GM12878 (cell line): ENCODE measurements around the gene RAB35. TPM values are rescaled to one million over a fixed set of nuclear protein-coding genes. Genes with fewer than 3 reads are reported as not detected.

Experiments used
- ATAC-seq: fragments of 200-7000 bp; cut with Tn5 transposase; 3 replicates; pipeline ENCODE4 v1.9.1; 2020; ENCODE audit warnings: mild to moderate bottlenecking, moderate library complexity
- BruUV-seq: library from RNA; stranded (reverse); fragments of 400-500 nt; replicated peaks from 2 replicates; lab custom pipeline; 2021; lab: Mats Ljungman, UMichigan
- CTCF ChIA-PET: fragments of 300-600 bp; sonication (Branson Sonifier 250); formaldehyde crosslinking; extraction: SDS; loops from one replicate; lab custom pipeline; 2021; ENCODE audit warnings: inconsistent platforms; lab: Yijun Ruan, JAX
- POLR2A ChIA-PET: fragments of 350-600 bp; formaldehyde crosslinking; extraction: SDS; loops from one replicate; lab custom pipeline; 2021; ENCODE audit warnings: inconsistent platforms; lab: Charles Lee
- RAD21 ChIA-PET: fragments of 300-600 bp; sonication (Branson Sonifier 250); formaldehyde crosslinking; loops from one replicate; lab custom pipeline; 2023; ENCODE audit warnings: antibody characterized with exemption; ENCODE audit not compliant: unreplicated experiment; lab: Charles Lee
- SMC1A ChIA-PET: fragments of 300-600 bp; sonication (Branson Sonifier 250); formaldehyde crosslinking; loops from one replicate; lab custom pipeline; 2023; ENCODE audit not compliant: unreplicated experiment, uncharacterized antibody; lab: Charles Lee
- DNase-seq: peaks from one replicate; pipeline ENCODE4 v3.0.0-alpha.2; 2011; ENCODE audit warnings: low read depth, low spot score
- FAIRE-seq: peaks from 3 replicates; lab custom pipeline; 2011; peaks lifted over from hg19 to GRCh38; lab: Jason Lieb, UNC
- H2AFZ ChIP-seq: 2 replicates; pipeline ENCODE4 v1.6.0; 2011; ENCODE audit warnings: low read depth, low read length, control low read depth; ENCODE audit not compliant: control insufficient read depth
- H3K27ac ChIP-seq: 2 replicates; pipeline ENCODE4 v1.5.1; 2011; ENCODE audit warnings: control low read depth; ENCODE audit not compliant: control insufficient read depth, insufficient read depth
- H3K27me3 ChIP-seq, 2 experiments: replicated peaks in 1 of 2; 2 replicates each; pipeline versions ENCODE4 v1.6.0 to v1.6.1; 2011; ENCODE audit warnings: low read length in 1 of 2; ENCODE audit not compliant: control insufficient read depth in 2 of 2, insufficient read depth in 2 of 2
- H3K36me3 ChIP-seq, 2 experiments: 2 replicates each; pipeline ENCODE4 v1.5.1; 2011; ENCODE audit warnings: low read length in 1 of 2; ENCODE audit not compliant: control insufficient read depth in 2 of 2, insufficient read depth in 2 of 2
- H3K4me1 ChIP-seq: 2 replicates; pipeline ENCODE4 v1.6.1; 2011; ENCODE audit warnings: mild to moderate bottlenecking, low read length, moderate library complexity, mixed read lengths; ENCODE audit not compliant: control insufficient read depth, insufficient read depth
- H3K4me2 ChIP-seq: 2 replicates; pipeline ENCODE4 v1.6.0; 2011; ENCODE audit warnings: control low read depth; ENCODE audit not compliant: control insufficient read depth, insufficient read depth
- H3K4me3 ChIP-seq: fragments of 200-600 bp; sonication (generic); 2 replicates; pipeline ENCODE4 v1.5.1; 2016
- H3K79me2 ChIP-seq: 2 replicates; pipeline ENCODE4 v1.6.0; 2011; ENCODE audit warnings: low read length; ENCODE audit not compliant: control insufficient read depth, insufficient read depth
- H3K9ac ChIP-seq: 2 replicates; pipeline ENCODE4 v1.8.0; 2011; ENCODE audit warnings: low read length, control low read depth, mixed read lengths; ENCODE audit not compliant: control insufficient read depth, insufficient read depth
- H3K9me3 ChIP-seq: replicated peaks from 3 replicates; pipeline ENCODE4 v1.5.1; 2011; ENCODE audit warnings: mild to moderate bottlenecking, low read length; ENCODE audit not compliant: control insufficient read depth, insufficient read depth
- H4K20me1 ChIP-seq: 2 replicates; pipeline ENCODE4 v1.6.0; 2011; ENCODE audit not compliant: control insufficient read depth, insufficient read depth
- BHLHE40 ChIP-seq, 2 experiments: fragments of 450-650 bp in 1 of 2; IDR thresholded peaks; 2 replicates each; pipeline ENCODE4 v1.6.1; 2011 to 2017; ENCODE audit warnings: low read depth in 2 of 2, borderline replicate concordance in 1 of 2, improper control_type of control experiment in 1 of 2, low read length in 1 of 2, mild to moderate bottlenecking in 1 of 2
- HDAC2 ChIP-seq: fragments of 200-600 bp; sonication (generic); IDR thresholded peaks from 2 replicates; pipeline ENCODE4 v1.6.1; 2017
- IKZF2 ChIP-seq, 2 experiments: fragments of 450-650 bp; IDR thresholded peaks; 2 replicates each; pipeline ENCODE4 v1.6.1; 2017; ENCODE audit warnings: mild to moderate bottlenecking in 2 of 2, moderate library complexity in 2 of 2
- JUND ChIP-seq: IDR thresholded peaks from 2 replicates; pipeline ENCODE4 v1.6.1; 2012; ENCODE audit warnings: low read depth, mild to moderate bottlenecking, low read length, improper control_type of control experiment, moderate library complexity
- NR2C2 ChIP-seq: IDR thresholded peaks from 2 replicates; pipeline ENCODE4 v1.6.1; 2011; ENCODE audit warnings: borderline replicate concordance, low read depth; ENCODE audit not compliant: control insufficient read depth, insufficient read length
- SPI1 ChIP-seq: IDR thresholded peaks from 2 replicates; pipeline ENCODE4 v1.6.1; 2011; ENCODE audit warnings: low read depth, mild to moderate bottlenecking, low read length, moderate library complexity, borderline replicate concordance; ENCODE audit not compliant: insufficient read depth
- ZZZ3 ChIP-seq: IDR thresholded peaks from 2 replicates; pipeline ENCODE4 v1.6.1; 2011; ENCODE audit warnings: low read depth; ENCODE audit not compliant: control insufficient read depth, insufficient read length
- WGBS: methylation state at CpG from one replicate; pipeline ENCODE4 v1.1.6; 2016; ENCODE audit warnings: low lambda C conversion rate; ENCODE audit not compliant: insufficient replicate concordance, insufficient coverage; ENCODE audit errors: missing lambda C conversion rate; 5-methylcytosine and 5-hydroxymethylcytosine counted together
- in situ Hi-C: fragments of 300-500 bp; cut with MboI; formaldehyde crosslinking; loops from 9 replicates; pipeline ENCODE4 v1.14.3; 2018; ENCODE audit warnings: mixed read lengths
- intact Hi-C: fragments of 100-400 bp; cut with micrococcal nuclease; formaldehyde crosslinking; loops from one replicate; pipeline ENCODE4 v1.14.2; 2022; ENCODE audit not compliant: unreplicated experiment
- polyA plus RNA-seq, 11 experiments: library from polyadenylated mRNA; depleted of rRNA in 4 of 11; unstranded in 6 of 11; stranded (reverse) in 5 of 11; fragments of >200 nt; fragmentation: Nextera tagmentation in 4 of 11; fragmentation: Illumina TruSeq in 1 of 11; extraction: Ambion mirVana in 4 of 11; extraction: Trizol in 1 of 11; gene quantifications; 1 replicate in 1 of 11; 2 replicates in 10 of 11; pipeline versions ENCODE4 v1.2.1 to v1.2.3, GENCODE V29; 2011 to 2016; ENCODE audit warnings: inconsistent platforms in 2 of 11, missing spikeins in 2 of 11, low read depth in 1 of 11
- total RNA-seq, 4 experiments: library from RNA; depleted of rRNA in 3 of 4; stranded (reverse); fragments of >200 nt in 3 of 4; fragmentation: Illumina TruSeq in 1 of 4; extraction: Trizol in 1 of 4; gene quantifications; 2 replicates each; pipeline versions ENCODE4 v1.2.1 to v1.2.3, GENCODE V29; 2013 to 2021
- TF ChIP-seq, protein P1 (sequence below): IDR thresholded peaks from 2 replicates; pipeline ENCODE4 v1.6.1; 2012; ENCODE audit warnings: mild to moderate bottlenecking, low read depth, low read length
- TF ChIP-seq, protein P2 (sequence below): IDR thresholded peaks from 2 replicates; pipeline ENCODE4 v1.6.1; 2012; ENCODE audit warnings: low read depth, low read length, improper control_type of control experiment
- TF ChIP-seq, protein P3 (sequence below): fragments of 450-650 bp; IDR thresholded peaks from 2 replicates; pipeline ENCODE4 v1.6.1; 2016; ENCODE audit warnings: mild to moderate bottlenecking
- TF ChIP-seq, protein P4 (sequence below): fragments of 450-650 bp; conservative IDR thresholded peaks from 2 replicates; pipeline ENCODE4 v1.6.1; 2017; ENCODE audit warnings: mild to moderate bottlenecking, moderate library complexity
- TF ChIP-seq, protein P5 (sequence below): IDR thresholded peaks from 2 replicates; pipeline ENCODE4 v1.6.1; 2011; ENCODE audit warnings: low read depth, low read length, improper control_type of control experiment, borderline replicate concordance

RAB35 gene
- total and polyA plus RNA-seq, 10 of the 15 experiments (the other 5 are each of a cell fraction or from before 2014, with no cell fraction given) = 0.76 to 99.2 (median 43.8) TPM

DNA sequence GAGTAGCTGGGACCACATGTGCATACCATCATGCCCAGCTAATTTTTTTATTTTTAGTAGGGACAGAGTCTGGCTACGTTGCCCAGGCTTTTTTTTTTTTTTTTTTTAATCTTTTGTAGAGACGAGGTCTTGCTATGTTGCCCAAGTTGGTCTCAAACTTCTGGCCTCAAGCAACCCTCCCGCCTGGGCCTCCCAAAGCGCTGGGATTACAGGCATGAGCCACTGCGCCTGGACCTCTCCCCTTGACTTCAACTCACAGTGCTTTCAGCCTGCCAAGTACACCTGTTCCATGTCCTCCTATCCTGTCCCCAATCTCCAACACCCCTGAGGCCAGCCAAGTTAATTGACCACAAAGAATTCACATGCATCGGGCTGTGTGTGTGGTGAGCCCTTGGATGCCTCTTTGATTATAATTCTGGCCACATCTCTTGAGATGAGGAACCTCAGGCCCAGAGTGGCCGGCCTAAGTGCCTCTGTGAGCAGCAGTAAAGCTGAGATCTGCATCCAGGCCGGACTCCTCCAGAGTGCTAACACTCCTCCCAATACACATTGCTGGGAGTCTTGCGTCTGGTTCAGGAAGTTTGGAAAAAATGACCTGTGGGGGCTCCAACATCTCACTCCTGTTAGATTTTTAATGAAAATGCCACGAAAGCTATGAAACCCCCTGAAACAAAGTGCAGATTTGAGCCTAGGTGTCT is 6.8 kb downstream of the RAB35 start:
- ChIA-PET SMC1A (interaction anchor here (0.7 to 3.9 kb wide), 6 partner anchors 10 to 95 kb away, joined by 3 to 29 read pairs (median 5); partner anchors contain the start of gene RPLP0), POLR2A (interaction anchor here (0.6 to 1.7 kb wide), 7 partner anchors 9 to 1971 kb away, joined by 3 to 10 read pairs (median 4); no protein-coding TSS in a partner anchor), RAD21 (interaction anchor here (0.9 to 3.4 kb wide), 6 partner anchors 8 to 119 kb away, joined by 3 to 29 read pairs (median 14); partner anchors contain the start of gene RPLP0), CTCF (interaction anchor here (1.3 to 2.8 kb wide), 5 partner anchors 10 to 119 kb away, joined by 4 to 18 read pairs (median 9); partner anchors contain the start of gene RPLP0)
- no peak for ATAC-seq
- peaks cover 14 to 17% of the 10 kb centered on the region in 2 experiments for H3K36me3 ChIP-seq
- H2AFZ ChIP-seq = no peak overlapping the region
- no TSS peak for BruUV-seq
- H3K79me2 ChIP-seq = peaks cover 80% of the 10 kb centered on the region
- no peak for DNase-seq
- peak overlapping the region; percentile 56 for H3K27ac ChIP-seq
- H3K4me2 ChIP-seq = peak overlapping the region; percentile 87
- peak overlapping the region; percentile 62 for H3K4me3 ChIP-seq
- peaks cover 44% of the 10 kb centered on the region for H3K4me1 ChIP-seq
- peak overlapping the region; percentile 53 for H3K9ac ChIP-seq
- WGBS = 69% methylated on average over 9 of the region's 10 CpGs
- intact Hi-C loops = loop anchor here (2.0 to 10.0 kb wide), 2 partner anchors 23 to 155 kb away; partner anchors contain the start of gene PXN
- in situ Hi-C loops = no loop called here
- peaks cover 11% of the 10 kb centered on the region for H4K20me1 ChIP-seq
- no peaks in the 10 kb centered on the region for H3K9me3 ChIP-seq
- FAIRE-seq = no peak
- no peaks in the 10 kb centered on the region for H3K27me3 ChIP-seq
- TF ChIP-seq, protein P1, sequence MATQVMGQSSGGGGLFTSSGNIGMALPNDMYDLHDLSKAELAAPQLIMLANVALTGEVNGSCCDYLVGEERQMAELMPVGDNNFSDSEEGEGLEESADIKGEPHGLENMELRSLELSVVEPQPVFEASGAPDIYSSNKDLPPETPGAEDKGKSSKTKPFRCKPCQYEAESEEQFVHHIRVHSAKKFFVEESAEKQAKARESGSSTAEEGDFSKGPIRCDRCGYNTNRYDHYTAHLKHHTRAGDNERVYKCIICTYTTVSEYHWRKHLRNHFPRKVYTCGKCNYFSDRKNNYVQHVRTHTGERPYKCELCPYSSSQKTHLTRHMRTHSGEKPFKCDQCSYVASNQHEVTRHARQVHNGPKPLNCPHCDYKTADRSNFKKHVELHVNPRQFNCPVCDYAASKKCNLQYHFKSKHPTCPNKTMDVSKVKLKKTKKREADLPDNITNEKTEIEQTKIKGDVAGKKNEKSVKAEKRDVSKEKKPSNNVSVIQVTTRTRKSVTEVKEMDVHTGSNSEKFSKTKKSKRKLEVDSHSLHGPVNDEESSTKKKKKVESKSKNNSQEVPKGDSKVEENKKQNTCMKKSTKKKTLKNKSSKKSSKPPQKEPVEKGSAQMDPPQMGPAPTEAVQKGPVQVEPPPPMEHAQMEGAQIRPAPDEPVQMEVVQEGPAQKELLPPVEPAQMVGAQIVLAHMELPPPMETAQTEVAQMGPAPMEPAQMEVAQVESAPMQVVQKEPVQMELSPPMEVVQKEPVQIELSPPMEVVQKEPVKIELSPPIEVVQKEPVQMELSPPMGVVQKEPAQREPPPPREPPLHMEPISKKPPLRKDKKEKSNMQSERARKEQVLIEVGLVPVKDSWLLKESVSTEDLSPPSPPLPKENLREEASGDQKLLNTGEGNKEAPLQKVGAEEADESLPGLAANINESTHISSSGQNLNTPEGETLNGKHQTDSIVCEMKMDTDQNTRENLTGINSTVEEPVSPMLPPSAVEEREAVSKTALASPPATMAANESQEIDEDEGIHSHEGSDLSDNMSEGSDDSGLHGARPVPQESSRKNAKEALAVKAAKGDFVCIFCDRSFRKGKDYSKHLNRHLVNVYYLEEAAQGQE = no peak
- TF ChIP-seq, protein P2, sequence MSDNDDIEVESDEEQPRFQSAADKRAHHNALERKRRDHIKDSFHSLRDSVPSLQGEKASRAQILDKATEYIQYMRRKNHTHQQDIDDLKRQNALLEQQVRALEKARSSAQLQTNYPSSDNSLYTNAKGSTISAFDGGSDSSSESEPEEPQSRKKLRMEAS = no peak
- TF ChIP-seq IKZF2 (IDR thresholded peaks at IDR 0.05) = no peak
- TF ChIP-seq, protein P3, sequence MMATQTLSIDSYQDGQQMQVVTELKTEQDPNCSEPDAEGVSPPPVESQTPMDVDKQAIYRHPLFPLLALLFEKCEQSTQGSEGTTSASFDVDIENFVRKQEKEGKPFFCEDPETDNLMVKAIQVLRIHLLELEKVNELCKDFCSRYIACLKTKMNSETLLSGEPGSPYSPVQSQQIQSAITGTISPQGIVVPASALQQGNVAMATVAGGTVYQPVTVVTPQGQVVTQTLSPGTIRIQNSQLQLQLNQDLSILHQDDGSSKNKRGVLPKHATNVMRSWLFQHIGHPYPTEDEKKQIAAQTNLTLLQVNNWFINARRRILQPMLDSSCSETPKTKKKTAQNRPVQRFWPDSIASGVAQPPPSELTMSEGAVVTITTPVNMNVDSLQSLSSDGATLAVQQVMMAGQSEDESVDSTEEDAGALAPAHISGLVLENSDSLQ = no peak
- TF ChIP-seq, protein P4, sequence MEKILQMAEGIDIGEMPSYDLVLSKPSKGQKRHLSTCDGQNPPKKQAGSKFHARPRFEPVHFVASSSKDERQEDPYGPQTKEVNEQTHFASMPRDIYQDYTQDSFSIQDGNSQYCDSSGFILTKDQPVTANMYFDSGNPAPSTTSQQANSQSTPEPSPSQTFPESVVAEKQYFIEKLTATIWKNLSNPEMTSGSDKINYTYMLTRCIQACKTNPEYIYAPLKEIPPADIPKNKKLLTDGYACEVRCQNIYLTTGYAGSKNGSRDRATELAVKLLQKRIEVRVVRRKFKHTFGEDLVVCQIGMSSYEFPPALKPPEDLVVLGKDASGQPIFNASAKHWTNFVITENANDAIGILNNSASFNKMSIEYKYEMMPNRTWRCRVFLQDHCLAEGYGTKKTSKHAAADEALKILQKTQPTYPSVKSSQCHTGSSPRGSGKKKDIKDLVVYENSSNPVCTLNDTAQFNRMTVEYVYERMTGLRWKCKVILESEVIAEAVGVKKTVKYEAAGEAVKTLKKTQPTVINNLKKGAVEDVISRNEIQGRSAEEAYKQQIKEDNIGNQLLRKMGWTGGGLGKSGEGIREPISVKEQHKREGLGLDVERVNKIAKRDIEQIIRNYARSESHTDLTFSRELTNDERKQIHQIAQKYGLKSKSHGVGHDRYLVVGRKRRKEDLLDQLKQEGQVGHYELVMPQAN = no peak
- TF ChIP-seq, protein P5, sequence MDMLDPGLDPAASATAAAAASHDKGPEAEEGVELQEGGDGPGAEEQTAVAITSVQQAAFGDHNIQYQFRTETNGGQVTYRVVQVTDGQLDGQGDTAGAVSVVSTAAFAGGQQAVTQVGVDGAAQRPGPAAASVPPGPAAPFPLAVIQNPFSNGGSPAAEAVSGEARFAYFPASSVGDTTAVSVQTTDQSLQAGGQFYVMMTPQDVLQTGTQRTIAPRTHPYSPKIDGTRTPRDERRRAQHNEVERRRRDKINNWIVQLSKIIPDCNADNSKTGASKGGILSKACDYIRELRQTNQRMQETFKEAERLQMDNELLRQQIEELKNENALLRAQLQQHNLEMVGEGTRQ = no peak
- no peak for TF ChIP-seq HDAC2
- no peak for TF ChIP-seq NR2C2
- no peak for TF ChIP-seq SPI1
- TF ChIP-seq BHLHE40 (IDR thresholded peaks at IDR 0.05; ENCODE audit: borderline replicate concordance in 1 of 2, low read depth in 2 of 2, low read length in 1 of 2) = no peak
- no peak for TF ChIP-seq ZZZ3
- no peak for TF ChIP-seq JUND
